MM.1S (cell line): ENCODE data around the gene SH2D1A.

Experiments used
- DNase-seq: peaks from one replicate; pipeline ENCODE4 v3.0.0-alpha.2; 2015
- H2AFZ ChIP-seq: fragments of 300-600 bp; sonication (generic); 2 replicates; pipeline ENCODE4 v1.6.0; 2016; ENCODE audit warnings: antibody characterized with exemption, low read length
- H3F3A ChIP-seq: fragments of 300-600 bp; sonication (generic); 2 replicates; pipeline ENCODE4 v1.6.1; 2016; ENCODE audit warnings: mild to moderate bottlenecking, antibody characterized with exemption, low read length, moderate library complexity, mixed read lengths; ENCODE audit not compliant: insufficient read depth
- H3K27ac ChIP-seq: fragments of 300-600 bp; sonication (generic); 2 replicates; pipeline ENCODE4 v1.5.1; 2016; ENCODE audit warnings: mild to moderate bottlenecking, low read length
- H3K27me3 ChIP-seq: fragments of 300-600 bp; sonication (generic); replicated peaks from 2 replicates; pipeline ENCODE4 v1.6.0; 2016; ENCODE audit warnings: low read length; ENCODE audit not compliant: insufficient read depth
- H3K36me3 ChIP-seq: fragments of 300-600 bp; sonication (generic); replicated peaks from 2 replicates; pipeline ENCODE4 v1.6.1; 2016; ENCODE audit warnings: mild to moderate bottlenecking, low read length, mixed read lengths; ENCODE audit not compliant: insufficient read depth
- H3K4me1 ChIP-seq: fragments of 300-600 bp; sonication (generic); 2 replicates; pipeline ENCODE4 v1.6.1; 2016; ENCODE audit warnings: low read length, mixed read lengths
- H3K4me2 ChIP-seq: fragments of 300-600 bp; sonication (generic); 2 replicates; pipeline ENCODE4 v1.6.0; 2016; ENCODE audit warnings: low read depth, low read length
- H3K4me3 ChIP-seq: fragments of 300-600 bp; sonication (generic); 2 replicates; pipeline ENCODE4 v1.5.1; 2016; ENCODE audit warnings: low read length, mixed read lengths
- H3K79me2 ChIP-seq: fragments of 300-600 bp; sonication (generic); 2 replicates; pipeline ENCODE4 v1.6.1; 2016; ENCODE audit warnings: mixed run types, low read length, mixed read lengths
- H3K9ac ChIP-seq: fragments of 300-600 bp; sonication (generic); 2 replicates; pipeline ENCODE4 v1.6.1; 2016; ENCODE audit warnings: low read length, mixed read lengths
- H3K9me2 ChIP-seq: fragments of 300-600 bp; sonication (generic); replicated peaks from 2 replicates; pipeline ENCODE4 v1.6.1; 2016; ENCODE audit warnings: mild to moderate bottlenecking, low read length, mixed read lengths; ENCODE audit not compliant: insufficient read depth
- H3K9me3 ChIP-seq: fragments of 300-600 bp; sonication (generic); replicated peaks from 2 replicates; pipeline ENCODE4 v1.6.1; 2016; ENCODE audit warnings: mild to moderate bottlenecking, low read length, mixed read lengths; ENCODE audit not compliant: insufficient read depth
- H4K20me1 ChIP-seq: fragments of 300-600 bp; sonication (generic); 2 replicates; pipeline ENCODE4 v1.6.1; 2016; ENCODE audit warnings: mild to moderate bottlenecking, low read length, moderate library complexity, mixed read lengths; ENCODE audit not compliant: insufficient read depth
- CTCF ChIP-seq: fragments of 300-600 bp; sonication (generic); IDR thresholded peaks from 2 replicates; pipeline ENCODE4 v1.5.1; 2016; ENCODE audit warnings: antibody characterized with exemption, low read length, mixed read lengths
- EZH2 ChIP-seq: fragments of 300-600 bp; sonication (generic); optimal IDR thresholded peaks from 2 replicates; pipeline ENCODE3; 2017; ENCODE audit warnings: low read depth, mild to moderate bottlenecking, antibody characterized with exemption, low read length, mixed read lengths
- EZH2phosphoT487 ChIP-seq: fragments of 300-600 bp; sonication (generic); IDR thresholded peaks from 2 replicates; pipeline ENCODE4 v1.6.1; 2018; ENCODE audit warnings: antibody characterized with exemption, low read length

The SH2D1A gene

GRCh38 chrX:124415115-124415800 is 68.9 kb downstream of the SH2D1A start:
- Histone ChIP-seq H3K9me3 (no peaks in the 10 kb centered on the region), H3F3A (no peaks in the 10 kb centered on the region), H3K4me3 (no peak overlapping the region), H3K36me3 (no peaks in the 10 kb centered on the region), H3K9me2 (no peaks in the 10 kb centered on the region), H3K27me3 (no peaks in the 10 kb centered on the region), H3K79me2 (no peaks in the 10 kb centered on the region), H3K27ac (no peak overlapping the region), H4K20me1 (no peaks in the 10 kb centered on the region), H3K4me2 (no peak overlapping the region), H3K9ac (no peak overlapping the region), H3K4me1 (no peaks in the 10 kb centered on the region), H2AFZ (no peak overlapping the region)
- no peak for TF ChIP-seq CTCF
- TF ChIP-seq EZH2, result no peak
- TF ChIP-seq EZH2phosphoT487, result no peak
- no peak for DNase-seq

- Histone ChIP-seq H2AFZ (no peak overlapping the region), H3K27me3 (no peaks in the 10 kb centered on the region), H3K79me2 (no peaks in the 10 kb centered on the region), H3K4me1 (no peaks in the 10 kb centered on the region), H3K4me2 (no peak overlapping the region), H3K9me2 (no peaks in the 10 kb centered on the region), H3K4me3 (no peak overlapping the region), H3K27ac (no peak overlapping the region), H3K9me3 (no peaks in the 10 kb centered on the region), H3F3A (no peaks in the 10 kb centered on the region), H3K9ac (no peak overlapping the region), H4K20me1 (no peaks in the 10 kb centered on the region), H3K36me3 (no peaks in the 10 kb centered on the region)
- DNase-seq, result no peak
- TF ChIP-seq EZH2 (no peak), CTCF (no peak), EZH2phosphoT487 (no peak)
Measured at GRCh38 chrX:124421898-124422655, 75.7 kb downstream of the SH2D1A start.
